Stimulated activated CD4-positive, alpha-beta T cell treated with anti-CD3 and anti-CD28 coated beads, Interleukin-15, amount 100 ng/mL, for 24 hours (primary cell): ENCODE results near the gene ANKRD44.

Experiments
- DNase-seq: peaks from one replicate; pipeline ENCODE4 v3.0.0-alpha.2; 2020

The ANKRD44 gene

DNA sequence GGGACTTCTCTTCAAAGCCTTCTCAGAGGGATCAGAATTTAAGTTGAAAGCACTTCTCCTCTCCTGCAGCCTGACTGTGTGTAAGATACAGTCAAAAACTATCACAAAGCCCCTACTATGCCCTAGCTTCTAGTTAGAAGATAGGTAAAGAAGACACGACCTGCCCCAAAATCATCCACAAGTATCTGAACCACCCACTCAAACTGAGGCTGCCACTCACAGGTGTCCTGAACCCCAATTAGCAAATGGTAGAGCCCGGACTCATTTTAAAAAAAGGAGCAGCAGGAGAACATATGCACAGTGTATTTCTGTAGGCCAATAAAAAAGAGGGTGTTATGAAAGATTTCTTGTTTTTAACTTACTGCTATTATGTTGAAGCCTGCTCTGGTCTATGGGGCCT lies 74.4 kb downstream of the ANKRD44 start:
- no peak for DNase-seq

DNA sequence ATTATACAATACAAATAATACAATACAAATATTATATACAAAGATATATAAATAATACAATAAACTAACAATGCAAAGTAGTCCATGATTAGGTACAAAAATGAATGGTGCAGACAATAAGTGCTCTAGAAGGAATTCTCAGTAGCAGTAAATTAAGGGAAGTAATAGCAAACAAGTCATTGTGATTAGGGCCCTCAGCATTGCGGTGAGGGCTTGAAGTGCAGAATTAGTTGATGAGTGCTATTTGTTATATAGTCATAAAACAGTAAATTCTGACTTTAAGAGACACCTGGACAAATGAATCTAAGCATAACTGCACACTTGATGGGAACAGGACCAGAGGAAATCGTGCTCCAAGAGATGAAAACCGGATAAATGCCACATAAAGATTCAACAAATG lies 74.9 kb downstream of the ANKRD44 start:
- no peak for DNase-seq

DNA sequence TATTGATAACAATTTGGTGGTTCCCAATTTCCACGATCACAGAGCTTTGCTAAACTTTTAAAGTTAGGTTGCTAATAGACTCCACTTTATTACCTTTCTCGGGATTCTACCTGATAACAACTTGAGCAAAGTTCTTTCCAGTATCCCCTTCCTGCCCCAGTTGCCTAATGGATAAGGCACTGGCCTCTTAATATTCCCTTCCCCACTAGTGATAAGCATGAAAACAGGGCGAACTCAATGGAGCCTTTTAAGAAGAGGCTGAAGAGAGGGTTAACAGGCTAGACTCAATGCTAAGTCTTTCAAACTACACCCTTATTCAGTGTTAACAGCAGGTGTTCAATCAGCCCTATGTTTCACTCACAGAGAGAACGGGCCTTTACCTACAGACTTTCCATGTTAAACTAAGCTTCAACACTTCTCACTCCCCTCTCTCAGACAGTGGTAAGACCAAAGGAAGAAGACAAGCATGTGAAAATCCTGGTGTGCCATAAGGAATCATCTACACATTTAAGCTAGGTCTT lies 75.8 kb downstream of the ANKRD44 start:
- no peak for DNase-seq

DNA sequence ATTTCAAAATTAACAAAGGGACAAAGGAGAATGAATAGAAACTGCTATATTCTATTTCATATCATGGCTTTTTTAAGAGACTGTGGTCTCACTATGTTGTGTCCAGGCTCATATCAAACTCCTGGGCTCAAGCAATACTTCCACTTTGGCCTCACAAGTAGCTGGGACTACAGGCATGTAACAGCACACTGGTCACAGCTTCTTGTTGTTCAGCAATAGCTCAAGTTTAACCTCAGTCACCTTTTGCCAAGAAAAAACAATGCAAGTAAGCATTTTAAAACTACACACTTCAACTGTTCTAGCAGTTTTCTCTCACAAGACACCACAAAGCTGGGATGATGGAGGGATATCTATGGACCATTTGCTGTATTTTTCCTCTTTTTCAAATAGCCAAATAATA lies 77.1 kb downstream of the ANKRD44 start:
- no peak for DNase-seq

DNA sequence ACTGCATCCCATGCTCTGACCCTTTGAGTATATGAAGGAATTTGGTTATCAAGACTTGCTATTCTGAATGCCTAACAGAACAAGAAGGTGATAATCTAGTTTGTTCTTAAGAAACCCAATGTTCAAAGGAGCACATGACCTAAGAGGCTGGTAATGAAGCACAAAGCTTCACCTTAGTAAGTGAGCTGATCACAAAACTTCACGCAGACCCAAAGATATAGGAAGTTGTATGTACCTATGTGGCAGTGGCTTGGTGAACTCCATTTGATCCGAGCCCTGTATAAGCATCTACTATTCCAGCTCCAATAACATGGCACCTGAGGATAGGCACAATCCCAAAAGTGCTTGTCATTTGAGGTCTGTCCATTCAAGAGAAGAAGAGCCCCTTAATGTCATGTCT lies 78.6 kb downstream of the ANKRD44 start:
- DNase-seq: no peak

DNA sequence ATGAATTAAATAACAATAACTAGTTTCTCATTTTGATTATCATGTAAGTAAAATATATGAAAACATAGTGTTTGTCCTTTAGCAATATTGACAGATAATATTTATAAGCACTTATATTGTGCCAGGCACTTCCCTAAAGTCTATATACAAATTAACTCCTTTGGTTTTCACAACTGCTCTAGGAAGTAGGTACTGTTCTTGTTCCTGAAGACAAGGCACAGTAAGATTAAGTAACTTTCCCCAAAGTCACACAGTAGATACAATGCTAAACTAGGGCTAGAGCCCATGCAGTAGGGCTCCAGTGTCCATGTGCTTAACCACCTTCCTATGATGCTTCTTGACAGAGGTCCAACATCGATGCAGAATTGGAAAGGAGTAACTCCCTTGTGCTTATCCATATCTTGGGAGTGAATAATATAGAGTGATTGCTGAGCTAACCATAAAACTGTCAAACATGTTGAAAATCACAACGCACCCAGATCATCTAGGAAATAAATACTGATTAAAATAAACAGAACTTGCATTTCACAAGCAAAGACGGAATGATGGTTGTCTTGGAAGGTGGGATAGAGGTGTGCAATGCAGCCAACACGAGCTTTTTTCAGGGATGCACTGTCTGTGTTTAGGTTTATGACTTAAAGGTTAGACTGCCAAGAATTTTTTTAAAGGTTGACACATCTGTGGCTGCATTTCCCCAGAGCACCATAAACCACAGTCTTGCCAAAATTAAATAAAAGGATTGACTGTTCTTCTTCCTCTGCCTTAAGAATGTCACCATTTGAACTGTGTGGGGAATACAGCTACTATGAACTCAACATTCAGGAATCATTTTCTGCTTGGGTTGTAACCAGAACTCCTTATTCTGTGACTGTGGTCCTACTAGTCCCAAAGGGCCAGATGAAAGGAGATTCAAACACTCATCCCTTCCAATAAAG lies 80.8 kb downstream of the ANKRD44 start:
- no peak for DNase-seq

DNA sequence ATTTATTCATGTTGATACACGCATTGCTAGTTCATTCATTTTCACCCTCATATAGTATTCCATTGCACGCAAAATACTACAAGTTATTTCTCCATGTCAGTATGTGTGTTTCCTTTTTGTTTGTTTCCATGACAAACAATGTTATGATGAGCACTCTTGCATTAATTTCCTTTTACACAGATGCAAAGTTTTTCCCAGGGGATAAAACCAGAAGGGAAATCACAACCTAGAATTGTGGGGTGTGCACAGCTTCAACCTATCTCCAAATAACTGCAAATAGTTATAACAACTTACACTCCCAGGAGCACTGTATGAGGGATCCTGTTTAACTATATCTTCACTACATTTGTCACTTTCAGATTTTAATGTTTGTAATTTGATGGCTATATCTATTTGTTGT lies 87.1 kb downstream of the ANKRD44 start:
- DNase-seq: no peak

DNA sequence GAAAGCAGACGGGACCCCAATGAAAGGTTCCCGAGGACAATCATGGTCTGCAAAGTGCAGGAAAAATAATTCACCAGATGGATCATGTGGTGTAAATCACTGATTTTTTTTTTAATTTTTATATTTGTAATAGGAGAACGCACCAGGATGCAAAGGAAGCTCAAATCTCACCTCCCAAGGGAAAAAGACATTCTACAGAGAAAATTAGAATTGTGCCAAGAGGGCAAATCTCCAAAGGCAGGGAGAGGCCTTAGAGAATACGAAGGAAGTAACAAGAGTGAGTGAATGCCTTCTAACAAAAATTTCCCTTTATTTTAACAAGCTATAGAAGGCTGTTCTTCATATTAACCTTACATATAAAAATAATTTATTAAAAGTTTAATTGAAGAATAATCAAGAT lies 90.9 kb downstream of the ANKRD44 start:
- DNase-seq: no peak

DNA sequence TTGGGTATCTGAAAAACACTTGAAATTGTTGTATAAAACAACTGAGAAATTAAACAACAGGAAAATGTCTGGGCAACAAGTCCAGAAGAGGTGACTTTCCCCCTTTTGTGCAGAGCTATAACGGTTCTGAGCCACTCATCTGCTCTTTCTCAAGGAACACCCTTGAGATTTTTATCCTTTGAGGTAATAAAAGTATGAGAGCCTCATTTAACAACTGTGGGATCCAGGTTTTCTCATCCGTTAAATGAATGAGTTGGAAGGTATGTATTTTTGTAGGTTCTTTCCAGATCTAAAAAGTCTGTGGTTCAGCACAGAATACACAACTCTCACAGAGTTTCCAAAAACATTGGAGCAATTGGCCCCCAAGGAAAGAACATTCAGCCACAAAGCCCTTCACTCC lies 93.0 kb downstream of the ANKRD44 start:
- no peak for DNase-seq

DNA sequence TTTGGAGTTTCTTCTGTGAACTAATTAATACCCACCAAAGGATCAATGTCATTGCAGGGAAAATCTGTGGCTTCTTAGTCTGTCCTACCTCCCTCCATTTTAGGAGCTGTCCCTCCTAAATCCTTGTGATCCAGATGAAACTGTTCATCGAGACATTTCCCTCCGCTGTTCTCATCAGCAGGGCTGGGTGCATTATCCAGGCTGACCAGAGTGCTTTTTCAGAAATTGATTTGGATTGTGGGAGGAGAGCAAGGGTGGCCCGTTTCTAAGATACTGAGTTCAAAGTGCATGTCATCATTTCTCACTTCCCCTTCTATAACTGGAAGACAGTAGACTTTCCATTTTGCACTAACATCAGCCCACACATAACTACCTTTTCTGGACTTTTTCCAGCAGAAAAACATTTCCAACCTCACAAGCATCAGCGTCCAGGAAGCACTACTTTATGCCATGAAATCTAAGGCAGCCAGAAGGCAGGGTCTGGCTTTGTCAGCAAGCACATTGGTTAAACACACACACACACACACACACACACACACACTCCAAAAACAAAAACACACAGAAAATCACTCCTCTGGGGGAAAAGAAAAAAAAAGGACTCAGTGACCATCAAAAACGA lies 94.1 kb downstream of the ANKRD44 start:
- DNase-seq: peak; percentile 36

DNA sequence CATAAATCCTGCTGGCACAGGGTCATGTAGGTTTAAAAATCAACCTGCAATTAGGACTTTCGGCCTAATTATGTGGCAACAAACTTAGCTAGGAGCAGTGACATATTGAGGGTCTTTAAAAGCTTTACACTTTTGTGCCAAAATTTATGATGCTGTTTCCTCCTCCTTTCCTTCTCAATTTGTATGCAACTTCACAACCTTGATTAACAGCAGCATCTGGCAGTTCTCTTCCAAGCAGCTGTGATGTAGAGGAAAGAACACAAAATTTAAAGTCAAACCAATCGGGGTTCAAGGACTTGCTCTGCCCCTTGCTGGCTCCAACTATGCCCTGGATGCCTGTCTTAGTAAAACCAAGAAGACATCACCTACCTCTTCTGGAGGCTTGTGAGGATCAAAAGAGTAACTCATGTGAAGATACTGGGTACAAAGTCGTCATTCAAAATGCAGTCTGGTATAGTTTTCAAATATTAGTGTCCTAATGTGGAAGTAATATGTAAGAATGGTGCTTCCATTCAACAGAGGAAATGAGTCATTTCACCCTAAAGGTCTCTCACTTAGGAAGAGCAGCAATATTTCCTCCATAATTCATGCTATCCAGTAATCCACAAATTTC lies 94.7 kb downstream of the ANKRD44 start:
- no peak for DNase-seq

DNA sequence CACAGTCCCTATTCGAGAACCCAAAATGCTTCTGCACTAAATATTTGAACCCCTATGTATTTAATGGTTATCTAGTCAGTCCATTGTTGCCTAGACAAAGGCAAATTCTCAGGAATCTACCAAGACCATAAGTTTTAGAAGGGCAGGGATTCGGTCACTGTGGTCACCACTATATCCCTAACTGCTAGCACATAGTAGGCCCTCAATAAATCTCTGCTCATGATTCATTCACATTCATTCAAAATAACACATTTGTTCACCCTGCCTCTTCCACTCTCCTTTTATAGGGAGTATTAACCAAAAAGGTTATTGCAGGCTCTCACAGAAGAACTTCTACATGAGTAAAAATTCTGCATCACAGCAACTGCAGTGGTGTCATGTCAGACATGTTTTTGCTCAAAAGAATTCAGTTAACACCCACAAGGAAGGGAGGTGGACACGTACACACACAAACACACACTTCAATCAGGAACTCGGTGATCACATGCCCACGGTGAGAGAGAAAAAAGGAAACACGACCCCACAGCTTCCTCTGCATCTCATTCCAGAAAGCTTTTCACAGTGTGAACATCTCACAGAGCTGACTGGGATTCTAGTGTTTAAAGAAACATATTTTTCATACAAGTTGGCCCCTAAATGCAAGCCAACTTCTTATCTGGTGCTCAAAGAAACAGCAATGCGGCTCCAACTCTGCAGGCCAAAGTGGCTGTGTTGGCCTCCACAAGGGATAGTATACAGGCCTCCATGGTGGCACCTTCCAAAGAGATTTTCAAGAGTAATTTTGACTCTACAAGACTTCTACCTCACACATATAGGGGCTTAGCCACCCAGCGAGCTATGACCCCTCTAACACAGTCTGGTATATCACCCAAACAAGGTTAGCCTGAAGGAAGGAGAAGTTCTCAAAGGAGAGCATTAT lies 98.0 kb downstream of the ANKRD44 start:
- no peak for DNase-seq

DNA sequence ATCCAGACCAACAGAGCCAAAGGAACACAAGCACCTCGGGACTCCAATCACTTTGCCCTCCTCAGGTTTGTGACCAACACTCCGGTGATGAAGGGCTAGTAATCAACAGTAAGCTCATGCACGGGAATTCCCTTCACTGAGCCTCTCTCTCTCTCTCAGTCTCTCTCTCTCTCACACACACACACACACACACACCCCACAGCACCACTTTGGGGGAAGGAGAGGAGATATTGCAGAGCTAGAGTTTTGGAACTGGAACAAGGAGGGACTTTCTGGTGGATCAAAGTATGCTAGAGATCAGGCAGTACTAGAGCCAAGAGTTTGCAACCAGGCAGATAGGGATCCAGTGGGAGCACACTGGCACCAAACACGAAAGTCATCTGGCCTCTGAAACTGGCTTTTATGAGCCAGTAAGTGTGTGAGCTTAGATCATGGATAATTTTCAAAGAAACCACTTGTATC lies 98.7 kb downstream of the ANKRD44 start:
- DNase-seq: peak; percentile 44

DNA sequence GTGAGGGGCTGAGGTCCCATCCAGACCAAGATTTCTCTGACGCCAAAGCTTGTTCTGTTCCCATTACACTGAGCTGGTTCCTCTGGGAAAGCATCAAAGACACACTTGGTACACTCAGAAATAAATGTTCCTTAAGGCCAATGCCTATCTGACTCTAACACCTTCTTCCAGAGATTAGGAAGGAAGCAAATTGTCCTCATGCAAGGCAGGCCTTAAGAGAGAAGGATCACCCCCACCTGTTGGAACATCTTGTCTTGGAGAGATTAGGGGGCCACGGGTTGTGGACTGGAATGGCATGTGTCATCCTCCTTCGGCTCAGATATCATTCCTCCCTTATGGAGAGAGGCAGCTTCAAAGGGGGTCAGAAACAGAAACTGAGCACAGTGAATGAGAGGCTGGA lies 100.2 kb downstream of the ANKRD44 start:
- DNase-seq: no peak

DNA sequence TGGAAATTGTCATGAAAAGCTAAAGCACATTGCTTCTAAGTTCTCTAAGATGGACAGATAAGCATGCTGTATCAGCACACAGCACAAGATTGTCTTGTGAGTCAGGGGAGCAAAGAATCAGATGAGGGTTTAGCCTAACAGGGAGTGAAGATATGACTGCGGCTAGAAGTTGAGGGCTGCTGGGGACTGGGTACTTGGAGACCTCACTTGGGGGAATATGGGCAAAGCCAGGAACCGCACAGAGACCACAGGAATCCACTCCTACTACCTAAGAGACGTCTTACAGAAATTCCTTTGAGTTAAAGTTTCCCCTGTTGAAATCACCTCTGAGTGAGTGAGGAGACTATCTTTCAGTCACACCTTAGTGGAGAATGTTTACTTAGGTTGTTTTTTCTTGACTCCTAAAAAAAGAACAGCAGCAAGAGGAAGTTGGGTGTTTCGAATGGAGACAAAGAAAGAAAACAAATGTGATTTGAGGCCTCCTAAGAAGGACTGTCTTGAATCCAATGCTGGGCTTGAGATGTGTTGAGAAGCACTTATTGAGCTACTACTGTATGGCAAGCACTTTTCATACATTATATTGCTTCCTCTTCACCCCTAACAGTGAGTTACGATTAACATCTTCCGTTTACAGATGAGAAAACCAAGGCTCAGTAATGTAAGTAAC lies 100.7 kb downstream of the ANKRD44 start:
- DNase-seq: peak; percentile 79

DNA sequence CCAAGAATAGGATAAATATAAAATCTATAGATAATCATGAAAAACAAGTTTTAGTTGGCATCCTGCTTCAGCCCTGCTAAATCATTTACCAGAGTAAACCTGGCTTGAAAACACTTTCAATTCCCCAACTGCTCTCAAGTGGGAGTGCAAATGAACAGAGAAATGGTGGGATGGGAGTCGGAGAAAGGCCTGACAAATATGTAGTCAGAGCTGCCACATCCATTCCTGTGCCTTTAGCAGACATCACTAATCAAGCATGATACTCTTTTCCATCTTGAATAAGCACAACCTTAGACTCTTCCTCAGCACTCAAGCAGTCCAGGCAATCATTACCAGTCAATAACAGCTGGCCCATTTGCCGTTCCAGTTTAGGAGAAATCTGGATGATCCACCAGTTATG lies 101.3 kb downstream of the ANKRD44 start:
- DNase-seq: peak; percentile 15

DNA sequence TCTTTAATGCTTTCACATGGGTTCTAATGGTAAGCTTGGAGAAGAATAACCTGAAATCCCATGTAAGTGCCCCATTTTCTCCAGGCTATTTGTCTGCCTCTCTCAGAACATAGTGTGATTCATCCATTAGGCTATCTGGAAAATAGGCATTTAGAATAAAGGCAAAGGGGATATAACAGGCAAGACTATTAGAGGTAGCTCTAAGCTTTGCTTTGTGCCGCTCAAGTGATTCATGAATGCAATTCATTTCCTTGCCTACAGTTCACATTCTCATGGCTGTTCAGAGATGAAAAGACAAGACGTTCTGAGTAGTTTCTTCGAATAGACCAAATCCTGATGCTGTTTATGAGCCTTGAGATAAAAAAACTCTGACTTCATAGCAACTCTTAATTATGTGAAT lies 101.7 kb downstream of the ANKRD44 start:
- no peak for DNase-seq

DNA sequence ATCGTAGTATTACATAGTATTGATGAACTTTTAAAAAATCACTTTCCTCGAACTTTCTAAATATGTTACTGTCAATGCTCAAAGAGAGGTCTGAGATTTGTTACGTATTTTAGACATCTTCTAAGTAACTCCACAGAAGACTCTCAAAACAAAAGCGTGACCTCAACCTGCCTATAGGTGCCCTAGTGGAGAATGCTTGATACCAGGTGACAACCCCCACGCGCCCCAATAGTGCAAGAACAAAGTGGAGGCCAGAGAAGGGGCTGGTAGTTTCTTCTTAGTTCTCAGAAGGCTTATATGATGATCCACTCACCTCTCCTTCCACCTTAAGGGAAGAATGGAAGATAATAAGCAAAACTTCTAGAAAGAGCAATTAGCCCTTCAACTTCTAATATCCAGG lies 102.6 kb downstream of the ANKRD44 start:
- peak; percentile 47 for DNase-seq

DNA sequence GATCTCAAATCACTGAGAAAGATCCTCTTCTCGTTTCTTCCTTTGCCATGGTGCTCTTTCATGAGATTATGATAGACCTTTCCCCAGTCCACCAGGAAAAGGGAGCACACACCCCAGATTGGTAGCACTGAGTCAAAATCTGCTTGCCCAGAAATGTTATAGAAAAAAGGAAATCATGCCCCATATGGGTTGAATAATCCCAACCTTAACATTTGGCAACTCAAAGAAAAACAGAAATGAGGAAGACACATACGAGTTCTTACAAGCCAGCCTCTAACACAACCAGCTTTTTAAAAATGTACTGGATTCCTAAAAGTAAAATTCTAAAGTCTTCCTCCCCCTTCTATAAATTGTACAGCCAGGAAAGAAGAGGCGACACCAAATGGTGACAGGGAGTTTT lies 103.0 kb downstream of the ANKRD44 start:
- no peak for DNase-seq

DNA sequence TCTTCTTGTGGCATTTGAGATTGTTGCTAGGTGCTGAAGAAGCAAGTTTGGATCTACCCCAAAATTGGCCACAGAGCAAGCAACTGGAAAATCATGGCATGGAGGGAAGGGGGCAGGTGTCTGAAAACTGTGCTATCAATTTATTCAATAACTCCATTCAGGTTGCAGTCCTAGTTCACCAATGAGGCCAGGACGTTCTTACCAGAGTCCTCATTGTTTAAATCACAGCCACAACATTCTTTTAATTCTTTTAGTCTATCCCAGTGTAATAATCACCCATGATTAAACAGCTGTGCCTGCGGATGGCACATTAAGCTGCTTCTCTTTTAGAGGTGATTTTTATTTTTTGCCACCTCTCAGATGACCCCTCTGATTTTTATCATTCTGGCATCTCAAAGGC lies 103.5 kb downstream of the ANKRD44 start:
- DNase-seq: no peak

DNA sequence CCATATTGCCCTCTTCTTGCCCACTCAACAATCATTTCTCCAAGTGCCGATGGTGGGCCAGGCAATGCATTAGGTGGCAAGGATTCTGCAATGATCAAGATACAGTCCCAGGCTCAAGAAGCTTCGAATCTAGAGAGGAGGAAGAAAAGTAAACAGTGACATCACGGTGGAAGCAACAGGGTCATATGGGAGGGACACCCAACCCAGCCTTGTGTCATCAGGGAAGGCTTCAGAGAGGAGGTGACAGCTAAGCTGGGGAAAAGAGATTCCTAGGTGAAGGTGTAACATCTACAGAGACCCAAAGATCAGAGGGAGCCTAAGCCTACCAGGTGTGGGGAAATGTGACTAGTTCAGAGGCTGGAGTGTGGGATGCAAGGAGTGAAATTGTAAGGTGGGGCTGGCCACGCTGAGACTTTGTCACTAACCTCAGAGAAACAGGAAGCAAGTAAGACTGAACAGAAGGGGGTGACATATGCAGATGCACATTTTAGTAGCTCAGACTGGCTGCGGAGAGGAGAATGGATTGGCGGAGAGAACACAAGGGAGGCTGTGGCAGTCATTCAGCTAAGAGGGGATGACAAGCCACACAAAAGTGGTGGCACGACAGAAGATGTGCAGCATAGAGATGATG lies 104.9 kb downstream of the ANKRD44 start:
- DNase-seq: peak; percentile 71
